GM19035 (cell line): ENCODE data around the gene ETV6.

Experiments used
- ATAC-seq: cut with Tn5 transposase; IDR thresholded peaks from one replicate; pipeline ENCODE4 v1.9.1; 2021; ENCODE audit not compliant: unreplicated experiment

ETV6 gene

DNA sequence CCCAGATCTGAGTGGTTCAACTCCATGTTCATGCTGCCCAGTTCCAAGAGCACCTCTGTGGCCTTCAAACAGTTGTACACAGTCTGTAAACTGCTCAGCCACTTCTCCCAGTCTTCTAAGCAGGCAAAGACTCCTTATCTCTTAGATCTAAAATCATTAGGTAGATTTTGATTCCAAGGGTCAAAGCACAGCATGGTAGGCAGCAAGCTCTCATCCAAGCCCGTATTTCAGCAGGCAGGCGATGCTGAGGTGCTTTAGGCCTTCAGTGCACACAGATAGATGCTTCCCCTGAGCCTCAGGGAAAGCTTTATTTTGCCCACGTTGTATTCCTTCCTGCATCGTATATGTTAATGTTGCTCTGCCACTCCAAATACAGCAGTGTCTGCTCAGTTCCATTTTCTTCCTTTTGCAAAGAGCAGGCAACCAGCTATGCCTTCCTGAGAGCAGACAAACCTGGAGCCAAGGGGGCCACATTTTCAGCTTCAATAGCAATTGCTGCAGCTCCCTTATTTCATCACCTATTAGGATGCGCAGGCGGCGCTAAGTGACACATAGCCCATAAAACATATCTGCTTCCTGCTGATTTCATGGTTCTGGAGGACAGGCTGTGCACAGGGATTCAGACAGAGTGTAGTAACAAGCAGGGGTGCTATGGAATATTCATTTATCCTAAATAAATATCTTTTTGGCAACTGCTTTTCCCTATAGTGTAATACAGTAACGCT lies 67.5 kb downstream of the ETV6 start:
- no peak for ATAC-seq

DNA sequence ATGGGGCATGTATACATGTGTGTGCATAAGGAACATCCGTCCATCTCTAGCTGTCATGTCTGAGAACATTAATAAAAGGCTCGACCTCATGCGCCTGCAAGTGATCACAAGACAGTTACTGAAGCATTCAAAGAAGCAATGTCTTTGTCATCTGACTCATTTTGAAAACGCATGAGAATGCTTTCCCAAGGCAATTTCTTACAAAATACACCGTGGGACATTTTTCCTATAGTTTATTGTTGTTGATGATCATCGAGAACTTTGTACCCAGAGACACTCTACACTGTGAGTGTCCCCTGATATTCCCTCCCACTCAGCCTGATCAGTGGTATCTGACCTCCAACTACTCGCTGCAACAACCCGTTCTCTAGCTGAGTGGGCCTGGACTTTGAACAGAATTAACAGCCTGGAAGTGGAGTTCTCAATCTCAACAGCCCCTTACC lies 68.1 kb downstream of the ETV6 start:
- ATAC-seq = no peak

DNA sequence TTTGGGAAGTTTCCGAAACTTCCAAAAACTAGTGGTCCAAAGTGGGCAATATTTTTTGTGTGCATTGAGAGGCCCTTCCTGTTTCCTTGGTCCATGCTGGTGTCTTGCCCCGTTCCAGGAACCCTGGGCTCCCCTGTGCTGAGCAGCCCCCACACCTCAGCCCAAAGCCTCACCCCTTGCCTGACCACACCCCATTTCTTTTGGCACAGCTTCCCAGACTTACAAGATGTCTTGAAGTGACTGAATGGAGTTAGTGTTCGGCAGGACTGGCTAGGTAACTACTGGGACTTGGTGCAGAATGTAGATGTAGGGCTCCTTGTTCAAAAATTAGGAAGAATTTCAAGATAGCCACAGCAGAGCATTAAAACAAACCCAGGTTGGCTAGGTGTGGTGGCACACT lies 68.6 kb downstream of the ETV6 start:
- no peak for ATAC-seq

DNA sequence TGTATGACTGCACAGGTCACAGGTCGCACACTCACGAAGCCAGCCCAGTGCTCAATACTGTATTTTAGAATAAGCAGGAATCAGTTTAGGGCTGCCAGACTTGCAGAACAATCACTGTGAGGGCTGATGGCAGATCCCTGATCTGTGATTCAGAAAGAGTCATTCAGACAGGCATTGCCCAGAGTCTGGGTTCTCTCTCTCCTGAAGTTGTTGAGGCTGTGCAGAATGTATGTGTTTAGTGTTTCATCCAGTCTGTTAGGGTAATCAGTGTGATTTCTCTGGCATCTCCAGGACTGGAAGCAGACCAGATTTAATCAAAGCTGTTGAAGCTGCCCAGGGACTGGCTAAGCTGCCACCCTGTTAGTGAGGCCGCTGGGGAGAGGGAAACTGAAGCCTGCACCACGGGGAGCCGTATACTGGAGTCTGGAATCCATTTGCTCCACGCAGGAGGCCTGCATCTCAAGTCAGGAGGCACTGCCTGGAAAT lies 69.3 kb downstream of the ETV6 start:
- ATAC-seq = no peak

DNA sequence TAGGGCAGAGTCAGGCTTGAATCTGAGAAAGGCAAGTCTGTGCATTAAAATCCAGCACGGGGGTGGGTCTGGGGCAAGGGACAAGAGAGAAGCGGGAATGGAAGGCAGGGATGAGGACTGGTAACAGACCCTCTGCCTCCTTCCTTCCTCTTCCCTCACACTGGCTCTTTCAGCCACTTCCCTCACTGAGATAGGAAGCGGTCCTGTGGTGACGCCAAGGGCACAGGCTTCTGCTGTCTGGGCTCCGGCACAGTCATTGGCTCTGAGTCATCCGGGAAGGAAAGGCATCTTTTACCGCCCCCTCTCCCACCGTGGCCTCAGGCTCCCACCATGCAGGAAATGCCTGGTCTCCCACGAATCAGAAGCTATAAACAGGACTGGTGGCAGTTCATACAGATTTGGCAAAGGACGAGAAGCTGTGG lies 70.2 kb downstream of the ETV6 start:
- no peak for ATAC-seq

DNA sequence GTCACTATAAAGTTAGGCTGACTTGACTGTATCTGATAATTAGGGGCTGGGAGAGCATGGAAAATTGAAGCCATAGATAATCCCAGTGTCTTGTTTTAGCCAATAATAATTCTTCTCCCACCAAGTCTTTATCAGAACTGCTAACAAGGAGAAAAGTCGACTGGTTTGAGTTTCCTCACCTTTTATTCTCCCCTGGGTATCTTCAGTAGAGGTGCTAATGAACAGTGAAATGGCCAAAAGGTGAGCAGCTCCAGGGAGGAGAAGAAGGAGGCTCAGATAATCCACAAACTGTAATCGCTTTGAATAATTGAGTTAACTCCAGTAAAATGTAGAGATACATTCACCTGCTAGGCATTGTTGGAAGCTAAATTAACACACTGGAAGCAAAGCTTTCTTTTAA lies 72.6 kb downstream of the ETV6 start:
- no peak for ATAC-seq

DNA sequence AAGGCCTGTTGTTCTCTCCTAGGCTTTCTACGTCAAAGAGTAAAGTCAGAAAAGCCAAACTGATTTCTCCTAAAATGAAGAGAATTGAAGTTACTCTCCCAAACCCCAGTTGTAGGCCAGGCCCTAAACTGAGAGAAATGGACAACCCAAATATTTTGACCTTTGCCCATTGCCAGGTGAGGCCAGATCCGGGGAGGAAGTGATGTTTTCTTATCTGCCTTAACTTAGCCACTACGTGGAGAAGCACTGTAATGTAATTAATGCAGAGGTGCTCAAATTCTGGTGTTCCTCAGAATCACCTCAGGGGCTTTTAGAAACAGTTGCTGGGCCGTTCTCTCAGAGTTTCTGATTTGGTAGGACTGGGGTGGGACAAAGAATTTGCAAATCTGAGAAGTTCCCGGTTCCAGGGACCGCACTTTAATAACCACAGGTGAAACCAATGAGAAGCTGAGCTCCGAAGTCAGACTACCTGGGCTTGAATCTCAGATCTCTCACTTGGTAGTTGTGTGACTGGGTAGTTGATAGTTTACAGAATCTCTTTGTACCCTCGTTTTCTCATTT lies 73.2 kb downstream of the ETV6 start:
- ATAC-seq = no peak

DNA sequence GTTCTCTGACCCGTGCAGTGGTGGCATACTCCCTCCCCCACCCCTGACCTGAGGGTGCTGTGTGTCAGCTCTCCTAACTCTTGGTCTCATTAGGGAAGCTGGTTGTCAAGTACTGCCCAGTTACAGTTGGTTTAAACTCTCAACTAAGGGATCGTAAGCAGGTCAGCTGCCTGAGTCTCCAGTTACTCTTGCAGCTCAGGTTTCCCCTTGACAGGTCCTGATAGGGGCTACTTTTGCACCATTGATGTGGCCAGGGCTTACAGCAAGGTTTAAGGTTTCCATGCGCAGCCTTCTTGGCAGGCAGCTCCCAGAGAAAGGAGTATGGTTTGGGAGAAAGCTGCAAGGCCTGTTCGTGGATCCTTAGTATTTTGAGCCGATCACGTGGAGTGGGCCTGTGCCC lies 74.5 kb downstream of the ETV6 start:
- ATAC-seq = no peak

DNA sequence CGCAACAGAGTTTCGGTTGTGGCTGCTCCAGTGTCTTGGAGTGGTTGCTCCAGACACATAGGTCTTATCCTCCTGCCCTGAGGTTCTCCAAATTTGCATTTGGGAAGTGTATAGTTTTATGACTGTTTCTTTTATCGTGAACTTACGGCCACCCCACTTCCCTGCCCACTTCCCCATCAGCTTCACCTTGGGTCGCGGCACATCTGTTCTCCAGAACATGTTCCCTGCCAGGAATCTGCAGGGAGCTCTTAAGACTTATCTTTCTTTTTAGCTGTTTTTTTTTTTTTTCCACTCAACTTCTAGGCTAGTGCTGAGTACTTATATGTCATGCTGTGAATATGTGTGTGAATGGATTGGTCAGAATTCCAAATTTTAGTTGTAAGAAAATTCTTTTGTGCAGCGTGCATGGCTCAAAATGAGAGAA lies 75.4 kb downstream of the ETV6 start:
- ATAC-seq = no peak

DNA sequence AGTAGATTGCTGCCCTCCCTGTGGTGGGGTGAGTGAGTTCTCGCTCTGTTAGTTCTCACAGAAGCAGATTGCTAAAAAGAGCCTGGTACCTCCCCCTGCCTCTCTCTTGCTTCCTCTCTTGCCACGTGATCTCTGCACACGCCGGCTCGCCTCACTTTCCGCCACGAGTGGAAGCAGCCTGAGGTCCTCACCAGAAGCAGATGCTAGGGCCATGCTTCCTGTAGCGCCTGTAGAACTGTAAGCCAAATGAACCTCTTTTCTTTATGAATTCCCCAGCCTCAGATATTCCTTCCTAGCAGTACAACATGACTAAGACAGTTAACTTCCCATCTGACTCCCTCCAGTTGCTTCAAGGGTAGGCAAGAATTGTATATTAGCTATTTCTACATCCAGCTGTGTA lies 76.2 kb downstream of the ETV6 start:
- no peak for ATAC-seq

DNA sequence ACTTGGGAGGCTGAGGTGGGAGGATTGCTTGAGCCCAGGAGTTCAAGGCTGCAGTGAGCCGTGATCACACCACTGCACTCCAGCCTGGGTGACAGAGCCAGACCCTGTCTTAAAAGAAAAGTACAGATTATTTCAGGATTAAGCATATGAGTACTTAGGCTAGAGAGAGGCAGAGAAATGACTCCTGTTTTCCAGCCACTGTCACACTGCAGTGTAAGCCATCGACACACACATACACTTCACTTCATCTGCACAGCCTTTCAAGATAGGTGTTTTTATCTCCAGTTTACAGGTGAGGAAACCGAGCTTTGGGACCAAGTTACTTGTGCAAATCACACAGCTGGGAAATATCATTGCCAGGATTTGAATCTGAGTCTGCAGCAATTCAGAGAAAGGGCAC lies 77.2 kb downstream of the ETV6 start:
- no peak for ATAC-seq

DNA sequence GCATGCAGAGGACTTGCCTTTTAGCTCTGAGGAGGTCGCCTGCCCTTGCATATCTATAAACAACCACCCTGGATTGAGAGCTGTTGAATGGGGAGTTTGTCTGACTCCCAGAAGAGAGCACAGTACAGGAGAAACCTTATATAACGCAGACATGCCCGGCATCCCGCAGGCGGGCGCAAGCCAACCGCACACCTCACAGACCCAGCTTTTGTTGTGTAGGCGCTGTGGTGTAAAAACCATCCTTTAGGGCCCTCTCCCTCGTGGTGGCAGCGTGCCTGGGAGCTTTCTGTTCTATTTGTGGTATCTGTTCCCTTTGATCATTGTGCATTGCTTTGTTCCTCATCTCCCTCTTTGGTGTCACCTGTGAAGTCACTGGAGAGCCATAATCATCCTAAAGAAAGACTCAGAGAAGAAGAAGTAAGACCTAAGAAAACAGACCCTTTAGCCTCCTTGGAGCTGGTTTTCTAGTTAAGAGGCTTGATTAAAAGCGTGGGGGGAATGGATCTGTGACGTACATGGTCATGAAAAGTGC lies 77.7 kb downstream of the ETV6 start:
- ATAC-seq = no peak

DNA sequence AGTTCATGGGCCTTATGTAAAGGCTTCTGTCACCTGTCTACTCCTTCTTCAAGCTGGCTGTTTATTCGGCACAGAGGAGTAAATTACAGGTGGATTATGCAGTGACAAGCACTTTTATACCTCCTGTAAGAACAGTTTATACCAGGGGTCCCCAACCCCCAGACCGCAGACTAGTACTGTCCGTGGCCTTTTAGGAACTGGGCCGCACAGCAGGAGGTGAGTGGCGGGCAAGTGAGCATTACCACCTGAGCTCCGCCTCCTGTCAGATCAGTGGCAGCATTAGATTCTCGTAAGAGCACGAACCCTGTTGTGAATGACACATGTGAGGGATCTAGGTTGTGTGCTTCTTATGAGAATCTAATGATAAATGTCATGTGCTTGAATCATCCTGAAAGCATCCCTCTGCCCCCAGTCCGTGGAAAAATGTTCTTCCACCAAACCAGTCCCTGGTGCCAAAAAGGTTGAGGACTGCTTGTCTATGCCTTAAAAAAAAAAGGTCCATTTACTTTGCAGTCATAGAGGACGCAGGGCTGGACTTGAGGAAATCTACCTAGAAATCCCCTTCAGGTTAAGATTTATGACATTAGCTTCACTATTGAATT lies 78.8 kb downstream of the ETV6 start:
- ATAC-seq = no peak

DNA sequence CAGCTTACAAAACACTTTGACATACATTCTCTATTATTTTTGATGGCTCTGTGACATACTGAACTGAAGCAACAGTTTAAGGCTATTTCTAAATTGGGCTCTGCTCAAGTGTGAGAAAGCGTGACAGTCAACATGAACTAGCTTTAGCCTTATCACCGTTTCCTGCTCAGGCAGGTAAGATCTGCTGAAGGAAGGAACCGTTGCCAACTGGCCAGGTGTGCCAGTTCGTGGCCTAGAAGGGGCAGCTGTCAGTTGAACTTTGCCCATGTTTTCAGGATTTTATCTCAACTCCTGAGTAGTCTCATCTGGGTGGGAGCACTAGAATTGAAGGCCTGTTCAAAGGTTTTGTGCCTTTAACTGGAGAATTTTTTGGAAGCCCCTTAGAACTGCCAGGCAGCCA lies 79.5 kb downstream of the ETV6 start:
- no peak for ATAC-seq

DNA sequence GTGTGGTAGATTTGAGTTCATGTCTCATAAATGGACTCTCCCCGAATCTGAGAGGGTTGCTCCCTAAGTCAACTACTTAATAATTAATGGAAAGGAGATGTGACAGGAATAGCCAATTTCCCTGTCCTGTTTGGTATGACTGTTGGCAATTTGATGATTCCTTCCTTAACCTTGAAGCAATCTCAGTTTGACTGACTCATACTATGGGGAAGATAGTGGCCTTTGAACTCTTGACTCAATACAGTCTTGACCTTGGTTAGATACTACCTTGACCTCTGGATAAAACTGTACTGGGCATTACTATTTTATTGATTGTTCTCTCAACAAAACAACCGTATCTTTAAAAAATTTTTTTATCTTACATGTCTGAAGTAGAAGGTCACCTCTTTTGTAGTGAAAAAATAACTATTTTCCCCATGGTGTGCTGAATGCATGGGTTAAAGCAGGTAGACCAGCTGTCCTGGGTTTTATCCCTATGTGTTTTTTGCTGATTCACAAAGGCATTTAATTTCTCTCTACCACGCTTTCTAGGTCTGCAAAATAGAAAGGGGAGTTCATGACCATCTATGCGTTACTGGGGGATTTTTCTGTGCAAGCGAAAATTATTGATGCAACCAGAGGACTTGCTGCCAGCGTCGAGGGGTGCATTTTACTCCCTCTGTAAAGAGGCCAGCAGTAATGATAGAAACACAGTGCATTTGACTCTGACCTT lies 80.1 kb downstream of the ETV6 start:
- ATAC-seq = no peak

DNA sequence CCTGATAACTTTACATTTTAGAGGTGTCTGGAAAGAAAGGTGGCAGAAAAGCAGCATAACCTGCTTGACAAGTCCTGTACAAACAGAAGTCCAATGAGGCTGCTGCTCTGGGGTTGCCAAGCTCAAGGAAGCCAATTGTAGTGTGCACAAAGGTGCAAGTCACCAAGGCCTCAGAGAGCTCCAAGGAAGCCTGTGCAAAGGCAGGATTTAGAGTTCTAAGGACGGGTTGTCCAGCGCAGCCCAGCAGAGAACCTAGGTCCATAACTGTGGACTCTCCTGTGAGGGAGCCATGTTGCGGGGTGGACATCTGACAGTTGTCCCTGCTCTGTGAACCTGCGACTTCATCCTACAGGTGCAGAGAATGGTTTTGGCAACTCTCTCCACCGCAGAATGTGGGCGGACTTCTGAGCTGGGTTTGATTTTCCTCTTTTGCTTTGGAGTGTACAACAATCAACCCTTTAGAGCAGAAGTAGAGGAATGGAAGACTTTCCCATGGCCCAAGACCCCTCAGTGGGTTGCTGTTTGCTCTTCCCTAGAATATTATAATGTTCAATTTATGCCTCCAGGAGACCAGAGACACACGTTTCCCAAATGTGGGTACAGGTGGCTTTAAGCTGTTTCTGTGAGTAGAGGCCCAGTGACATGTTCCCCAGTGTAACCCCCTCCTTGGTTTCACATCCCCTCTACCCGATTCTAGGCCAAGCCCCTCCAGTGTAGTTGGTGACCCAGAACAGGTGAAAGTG lies 81.0 kb downstream of the ETV6 start:
- ATAC-seq = peak; percentile 37

DNA sequence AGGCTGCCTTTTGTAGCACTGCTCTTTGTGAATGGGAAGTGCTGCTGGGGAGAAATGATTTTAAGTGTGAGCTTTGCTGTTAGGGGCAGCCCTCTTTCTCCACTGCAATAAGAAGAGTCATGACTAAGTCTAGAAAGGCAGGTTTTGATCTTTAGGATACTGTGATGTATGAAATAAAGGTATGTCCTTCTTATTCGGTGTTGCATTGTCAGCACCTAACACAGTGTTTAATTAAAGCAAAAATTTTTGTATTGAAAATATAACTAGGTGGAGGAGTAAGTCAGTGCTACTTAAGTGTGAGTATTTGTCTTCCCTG lies 81.5 kb downstream of the ETV6 start:
- ATAC-seq = no peak

DNA sequence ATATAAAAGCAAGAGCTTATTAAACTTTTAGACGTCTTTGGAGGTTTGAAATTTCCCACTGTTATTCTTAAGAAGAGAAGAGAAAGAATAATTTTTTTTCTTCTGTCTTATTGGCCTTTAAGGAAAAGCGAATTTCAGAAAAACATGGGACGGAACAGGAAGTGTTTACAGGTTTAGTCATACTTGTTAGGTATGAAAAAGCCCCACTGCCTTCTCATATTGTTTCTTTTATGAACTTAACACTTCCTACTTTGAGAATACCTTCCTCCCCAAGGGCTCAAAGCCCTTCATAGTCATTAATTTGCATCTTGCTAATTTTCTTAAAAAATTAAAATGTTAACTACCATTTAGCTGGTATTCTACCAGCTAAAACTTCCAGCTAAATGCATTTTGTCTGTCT lies 82.0 kb downstream of the ETV6 start:
- peak; percentile 48 for ATAC-seq

DNA sequence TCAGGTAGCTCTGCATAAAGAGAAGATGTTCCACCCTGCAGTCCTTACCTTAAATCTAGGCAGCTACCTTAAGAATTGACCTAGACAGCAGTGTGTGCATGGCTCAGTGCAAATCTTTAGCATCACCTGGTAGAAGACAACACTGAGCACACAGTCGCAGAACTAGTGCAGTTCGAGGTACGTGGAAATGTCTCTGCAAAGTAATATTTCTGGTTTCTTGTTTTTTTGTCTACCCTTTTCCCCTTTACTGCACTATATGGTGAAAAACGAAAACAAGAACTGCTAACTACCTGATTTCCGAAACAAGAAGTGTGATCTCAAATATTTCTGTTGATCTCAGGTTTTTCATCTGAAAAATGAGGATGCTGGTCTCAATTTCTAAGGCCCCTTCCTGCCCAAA lies 82.5 kb downstream of the ETV6 start:
- ATAC-seq = peak; percentile 40

DNA sequence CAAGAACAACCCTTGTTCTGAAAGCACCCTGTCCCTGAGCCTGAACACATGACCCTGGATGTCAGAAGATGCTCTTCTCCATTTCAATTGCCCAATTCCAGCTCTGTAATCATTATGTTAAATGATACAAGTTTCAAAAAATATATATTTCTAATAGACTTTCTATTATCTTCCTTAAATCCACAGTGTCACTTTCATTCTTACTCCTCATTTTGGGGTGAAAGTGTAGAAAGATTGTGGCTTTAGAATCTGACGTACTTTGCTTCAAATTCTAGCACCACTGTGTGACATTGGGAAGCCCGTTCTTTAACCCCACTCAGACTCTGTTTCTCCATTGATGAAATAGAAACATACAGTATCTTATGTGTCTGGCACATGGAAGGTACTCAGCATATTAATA lies 83.2 kb downstream of the ETV6 start:
- ATAC-seq = no peak

DNA sequence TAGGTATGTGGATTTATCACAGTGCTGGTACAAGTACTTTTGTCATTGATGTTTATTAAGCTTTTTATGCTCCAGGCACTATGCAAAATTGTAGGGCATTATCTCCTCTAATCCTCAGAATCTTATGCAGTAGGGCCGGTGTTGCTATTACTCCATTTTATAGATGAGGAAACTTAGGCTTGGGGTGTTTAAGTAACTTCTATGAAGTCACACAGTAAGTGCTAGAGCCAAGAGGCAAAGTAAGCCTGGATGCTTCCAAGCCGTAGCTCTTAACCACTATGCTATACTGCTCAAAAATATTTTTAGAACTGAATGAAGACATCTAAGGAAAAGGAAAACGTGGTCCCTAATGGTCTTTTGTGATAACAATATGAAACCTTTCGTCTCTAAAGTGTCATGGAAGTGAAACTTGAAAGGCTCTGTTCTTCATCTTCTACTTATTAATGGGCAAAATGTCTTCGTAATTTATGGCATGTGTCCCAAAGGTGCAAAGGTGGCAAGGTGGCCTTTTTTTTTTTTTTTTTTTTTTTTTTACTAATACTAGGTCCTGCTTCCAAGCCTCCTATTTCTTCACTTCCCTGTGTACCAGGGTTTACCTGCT lies 85.2 kb downstream of the ETV6 start:
- ATAC-seq = no peak
